ENCODE measurements around the gene ENGASE.

ENGASE gene, protein sequence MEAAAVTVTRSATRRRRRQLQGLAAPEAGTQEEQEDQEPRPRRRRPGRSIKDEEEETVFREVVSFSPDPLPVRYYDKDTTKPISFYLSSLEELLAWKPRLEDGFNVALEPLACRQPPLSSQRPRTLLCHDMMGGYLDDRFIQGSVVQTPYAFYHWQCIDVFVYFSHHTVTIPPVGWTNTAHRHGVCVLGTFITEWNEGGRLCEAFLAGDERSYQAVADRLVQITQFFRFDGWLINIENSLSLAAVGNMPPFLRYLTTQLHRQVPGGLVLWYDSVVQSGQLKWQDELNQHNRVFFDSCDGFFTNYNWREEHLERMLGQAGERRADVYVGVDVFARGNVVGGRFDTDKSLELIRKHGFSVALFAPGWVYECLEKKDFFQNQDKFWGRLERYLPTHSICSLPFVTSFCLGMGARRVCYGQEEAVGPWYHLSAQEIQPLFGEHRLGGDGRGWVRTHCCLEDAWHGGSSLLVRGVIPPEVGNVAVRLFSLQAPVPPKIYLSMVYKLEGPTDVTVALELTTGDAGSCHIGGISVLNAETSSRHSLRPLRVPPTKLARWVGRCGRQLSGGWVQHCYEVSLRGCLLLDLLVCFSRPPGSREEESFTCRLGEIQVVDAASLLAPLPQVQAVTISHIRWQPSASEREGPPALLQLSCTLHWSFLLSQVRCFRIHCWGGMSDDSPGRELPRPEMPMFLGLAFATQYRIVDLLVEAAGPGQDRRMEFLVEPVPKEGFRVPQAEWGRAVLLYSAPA

DNA sequence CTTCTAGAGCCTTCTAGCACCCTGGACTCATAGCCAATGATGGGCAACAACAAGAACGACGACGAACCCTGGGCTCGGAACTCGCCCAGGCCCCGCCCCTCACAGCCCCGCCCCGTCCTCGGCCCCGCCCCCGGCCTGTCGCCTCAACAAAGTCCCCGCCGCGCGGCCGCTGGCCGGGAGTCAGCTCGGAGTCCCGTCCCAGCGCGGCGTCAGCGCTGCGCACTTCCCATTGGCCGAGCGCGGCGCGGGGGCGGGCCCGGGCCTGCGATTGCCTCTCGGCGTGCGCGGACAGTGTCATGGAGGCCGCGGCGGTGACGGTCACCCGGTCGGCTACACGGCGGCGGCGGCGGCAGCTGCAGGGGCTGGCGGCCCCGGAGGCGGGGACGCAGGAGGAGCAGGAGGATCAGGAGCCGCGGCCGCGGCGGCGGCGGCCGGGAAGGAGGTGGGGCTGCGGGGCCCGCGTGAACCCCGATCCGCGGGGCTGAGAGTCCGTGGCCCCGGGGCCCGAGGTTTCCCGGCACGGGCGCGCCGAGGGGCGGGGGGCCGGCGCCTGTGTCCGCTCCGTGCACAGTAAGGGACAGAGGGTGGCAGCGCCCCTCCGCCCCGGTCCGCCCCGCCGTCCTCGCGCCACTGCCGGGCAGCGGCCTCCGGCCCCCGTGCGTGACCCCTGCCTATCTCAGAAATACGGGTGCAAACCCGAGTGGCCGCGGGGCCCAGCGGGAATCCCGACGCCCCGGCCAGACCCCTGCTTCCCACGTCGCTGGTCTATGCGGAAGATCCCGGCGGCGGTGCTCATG is at the start of gene ENGASE:
Gene ENGASE (plus strand): TSS at position 176 of the 797 bp plus-strand sequence. CDS start 121 bp downstream, at position 297.
- Histone ChIP-seq H3K27me3 (ENCODE audit: insufficient read depth, low read length, poor library complexity, severe bottlenecking) (no peaks in the 10 kb centered on the region), H3K4me3 (ENCODE audit: low read length, poor library complexity, severe bottlenecking) (peak within 1 kb of the TSS; percentile 77), H4K20me1 (ENCODE audit: insufficient read depth, low read length, poor library complexity, severe bottlenecking) (peaks cover 4% of the 10 kb centered on the region), H3K9me3 (ENCODE audit: insufficient read depth, low read depth, low read length) (no peaks in the 10 kb centered on the region), H2AFZ (ENCODE audit: low read length) (peak within 1 kb of the TSS; percentile 94), H3K9ac (ENCODE audit: low read depth, low read length, poor library complexity, severe bottlenecking) (peak within 1 kb of the TSS; percentile 79), H3K36me3 (ENCODE audit: insufficient read depth, low read length) (peaks cover 5% of the 10 kb centered on the region; the same call in 1 of the 2 replicates), H3K4me1 (ENCODE audit: insufficient read depth, low read length, poor library complexity, severe bottlenecking) (peaks cover 15% of the 10 kb centered on the region), H3K4me2 (ENCODE audit: low read depth, low read length, poor library complexity, severe bottlenecking) (peak within 1 kb of the TSS; percentile 72), H3F3A (ENCODE audit: low read depth) (no peaks in the 10 kb centered on the region), H3K79me2 (ENCODE audit: insufficient read depth, low read length) (peaks cover 11% of the 10 kb centered on the region; the same call in 1 of the 2 replicates), H3K9me2 (replicated peaks; ENCODE audit: low read depth, low read length) (no peaks in the 10 kb centered on the region)
- TF ChIP-seq, protein P1, sequence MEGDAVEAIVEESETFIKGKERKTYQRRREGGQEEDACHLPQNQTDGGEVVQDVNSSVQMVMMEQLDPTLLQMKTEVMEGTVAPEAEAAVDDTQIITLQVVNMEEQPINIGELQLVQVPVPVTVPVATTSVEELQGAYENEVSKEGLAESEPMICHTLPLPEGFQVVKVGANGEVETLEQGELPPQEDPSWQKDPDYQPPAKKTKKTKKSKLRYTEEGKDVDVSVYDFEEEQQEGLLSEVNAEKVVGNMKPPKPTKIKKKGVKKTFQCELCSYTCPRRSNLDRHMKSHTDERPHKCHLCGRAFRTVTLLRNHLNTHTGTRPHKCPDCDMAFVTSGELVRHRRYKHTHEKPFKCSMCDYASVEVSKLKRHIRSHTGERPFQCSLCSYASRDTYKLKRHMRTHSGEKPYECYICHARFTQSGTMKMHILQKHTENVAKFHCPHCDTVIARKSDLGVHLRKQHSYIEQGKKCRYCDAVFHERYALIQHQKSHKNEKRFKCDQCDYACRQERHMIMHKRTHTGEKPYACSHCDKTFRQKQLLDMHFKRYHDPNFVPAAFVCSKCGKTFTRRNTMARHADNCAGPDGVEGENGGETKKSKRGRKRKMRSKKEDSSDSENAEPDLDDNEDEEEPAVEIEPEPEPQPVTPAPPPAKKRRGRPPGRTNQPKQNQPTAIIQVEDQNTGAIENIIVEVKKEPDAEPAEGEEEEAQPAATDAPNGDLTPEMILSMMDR (conservative IDR thresholded peaks at IDR 0.05; ENCODE audit: low read length) = no peak
- TF ChIP-seq EZH2phosphoT487 (IDR thresholded peaks at IDR 0.05; ENCODE audit: borderline replicate concordance) = no peak

DNA sequence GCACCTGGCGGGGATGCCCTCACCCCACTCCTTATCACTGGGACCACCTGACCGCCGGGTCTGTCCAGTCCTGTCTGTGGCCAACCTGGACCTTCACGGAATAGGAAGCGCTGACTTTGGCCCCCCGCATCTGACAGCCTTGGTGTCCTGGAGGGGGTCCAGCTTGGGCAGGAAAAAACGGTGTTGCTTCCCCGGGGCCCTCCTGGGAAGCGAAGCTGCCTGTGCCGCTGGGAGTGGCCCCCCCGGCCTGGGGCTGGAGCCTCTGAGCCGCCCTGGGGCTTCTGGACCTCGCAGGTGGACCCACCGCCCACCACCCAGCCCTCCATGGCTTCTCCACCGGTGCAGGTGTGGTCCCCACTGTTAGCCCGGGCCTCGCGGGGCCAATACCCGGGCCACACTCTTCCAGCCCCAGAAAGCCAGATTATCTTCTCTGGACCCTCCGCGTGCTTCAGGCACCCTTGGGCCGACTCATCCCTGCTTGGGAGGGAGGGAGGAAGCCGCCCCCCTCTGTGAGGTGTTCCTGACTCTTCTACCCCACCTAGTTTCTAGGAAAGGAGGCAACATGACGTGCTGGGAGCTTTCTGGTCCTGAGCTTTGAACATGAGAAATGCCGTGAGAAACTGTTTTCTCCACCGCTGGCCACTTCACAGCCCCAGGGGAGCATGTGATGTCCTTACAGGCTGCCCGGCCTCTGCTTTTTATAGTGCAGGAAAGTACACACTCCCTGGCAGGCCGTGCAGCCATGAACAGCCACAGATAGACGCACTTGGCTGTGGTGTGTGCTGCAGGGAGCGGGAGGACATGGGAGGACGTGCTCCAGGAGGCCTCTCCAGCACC is 49.5 kb upstream of the ENGASE start:
- Histone ChIP-seq H4K20me1 (ENCODE audit: insufficient read depth, low read length, poor library complexity, severe bottlenecking) (no peaks in the 10 kb centered on the region), H3K4me2 (ENCODE audit: low read depth, low read length, poor library complexity, severe bottlenecking) (peak overlapping the region; percentile 78), H3K27me3 (ENCODE audit: insufficient read depth, low read length, poor library complexity, severe bottlenecking) (no peaks in the 10 kb centered on the region), H3K9me3 (ENCODE audit: insufficient read depth, low read depth, low read length) (no peaks in the 10 kb centered on the region), H3K9ac (ENCODE audit: low read depth, low read length, poor library complexity, severe bottlenecking) (peak overlapping the region; percentile 23), H3K9me2 (replicated peaks; ENCODE audit: low read depth, low read length) (no peaks in the 10 kb centered on the region), H2AFZ (ENCODE audit: low read length) (peak overlapping the region; percentile 78; the same call in 1 of the 2 replicates), H3K79me2 (ENCODE audit: insufficient read depth, low read length) (no peaks in the 10 kb centered on the region), H3F3A (ENCODE audit: low read depth) (no peaks in the 10 kb centered on the region), H3K4me1 (ENCODE audit: insufficient read depth, low read length, poor library complexity, severe bottlenecking) (peaks cover 8% of the 10 kb centered on the region), H3K4me3 (ENCODE audit: low read length, poor library complexity, severe bottlenecking) (peak overlapping the region; percentile 71), H3K36me3 (ENCODE audit: insufficient read depth, low read length) (no peaks in the 10 kb centered on the region)
- TF ChIP-seq, protein P1 (conservative IDR thresholded peaks at IDR 0.05; ENCODE audit: low read length) = no peak
- no peak for TF ChIP-seq EZH2phosphoT487 (IDR thresholded peaks at IDR 0.05; ENCODE audit: borderline replicate concordance)
